Measurements from ENCODE around the gene PLA2G2D.

The PLA2G2D gene

DNA sequence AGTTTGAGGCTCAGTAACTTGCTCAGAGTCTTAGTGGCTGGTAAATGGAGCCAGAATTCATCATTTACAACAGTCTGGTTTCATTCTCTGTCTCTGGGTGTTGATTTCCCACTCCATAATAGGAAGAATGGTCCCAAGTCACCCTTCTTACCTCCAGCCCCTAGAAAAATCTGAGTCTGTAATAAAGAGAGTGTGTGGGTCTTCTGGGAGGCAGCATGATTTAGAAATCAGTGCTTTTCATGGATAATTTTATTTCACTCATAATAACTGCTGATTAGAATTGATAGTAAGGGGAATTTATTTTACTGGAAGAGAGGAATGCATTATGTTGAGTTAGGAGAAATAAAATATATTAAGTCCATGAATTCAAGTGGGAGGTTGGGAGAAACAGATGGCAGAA, 2.1 kb downstream of the PLA2G2D start:
- no peak overlapping the region for H2BK120ac ChIP-seq (ENCODE audit: low read depth, low read length)
- H3K4me2 ChIP-seq (ENCODE audit: low read length), result no peak overlapping the region
- H2BK5ac ChIP-seq (ENCODE audit: low read length), result no peak overlapping the region
- no peak overlapping the region for H3K56ac ChIP-seq (ENCODE audit: low read length)
- H3K18ac ChIP-seq (ENCODE audit: low read length), result no peak overlapping the region
- H3K79me1 ChIP-seq (ENCODE audit: low read length), result no peaks in the 10 kb centered on the region
- H3K27ac ChIP-seq (ENCODE audit: low read depth, low read length), result no peak overlapping the region
- H3K36me3 ChIP-seq (ENCODE audit: control insufficient read depth, insufficient read depth, low read length), result no peaks in the 10 kb centered on the region
- no peak overlapping the region for H3K4ac ChIP-seq (ENCODE audit: low read depth, low read length)
- no peak for DNase-seq
- H3K9ac ChIP-seq (ENCODE audit: low read length), result no peak overlapping the region
- H3K4me1 ChIP-seq (ENCODE audit: control insufficient read depth, low read depth, low read length), result no peaks in the 10 kb centered on the region
- no peak overlapping the region for H4K8ac ChIP-seq (ENCODE audit: low read depth, low read length)
- no peaks in the 10 kb centered on the region for H3K27me3 ChIP-seq (ENCODE audit: insufficient read depth, low read length, poor library complexity)
- H3K79me2 ChIP-seq (ENCODE audit: control insufficient read depth, insufficient read depth, low read length), result no peaks in the 10 kb centered on the region
- no peak overlapping the region for H2BK15ac ChIP-seq (replicated peaks; ENCODE audit: low read depth)
- no peak overlapping the region for H3K4me3 ChIP-seq (ENCODE audit: low read length)
- H2AK5ac ChIP-seq (ENCODE audit: low read length), result no peak overlapping the region
- no peak overlapping the region for H4K5ac ChIP-seq (ENCODE audit: low read length)
- no peak overlapping the region for H3K23ac ChIP-seq (ENCODE audit: low read length)

DNA sequence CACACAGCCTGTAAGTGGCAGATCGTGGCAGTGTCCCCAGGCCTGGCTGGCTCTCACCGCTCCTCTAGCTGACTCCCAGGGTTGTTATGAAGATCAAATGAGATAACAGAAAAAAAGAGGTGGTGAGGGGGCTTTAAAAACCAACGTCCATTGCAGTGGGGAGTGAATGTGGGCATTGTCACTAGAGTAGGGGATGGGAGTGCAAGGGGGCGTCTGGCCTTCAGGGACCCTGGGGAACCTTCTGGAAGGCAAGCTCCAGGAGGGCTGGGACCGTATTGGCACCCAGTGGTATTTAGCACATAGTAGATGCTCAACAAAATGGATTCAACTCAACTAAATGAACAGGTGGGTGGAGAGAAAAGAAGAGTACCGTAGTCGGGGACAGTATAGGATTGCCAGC, 3.4 kb downstream of the PLA2G2D start:
- Histone ChIP-seq H3K18ac (ENCODE audit: low read length) (no peak overlapping the region), H2BK15ac (replicated peaks; ENCODE audit: low read depth) (no peak overlapping the region), H3K79me1 (ENCODE audit: low read length) (no peaks in the 10 kb centered on the region), H3K4me1 (ENCODE audit: control insufficient read depth, low read depth, low read length) (no peaks in the 10 kb centered on the region), H3K4me2 (ENCODE audit: low read length) (no peak overlapping the region), H3K79me2 (ENCODE audit: control insufficient read depth, insufficient read depth, low read length) (no peaks in the 10 kb centered on the region), H4K8ac (ENCODE audit: low read depth, low read length) (no peak overlapping the region), H2BK120ac (ENCODE audit: low read depth, low read length) (no peak overlapping the region), H3K4me3 (ENCODE audit: low read length) (no peak overlapping the region), H3K56ac (ENCODE audit: low read length) (no peak overlapping the region), H3K23ac (ENCODE audit: low read length) (no peak overlapping the region), H3K4ac (ENCODE audit: low read depth, low read length) (no peak overlapping the region), H3K27me3 (ENCODE audit: insufficient read depth, low read length, poor library complexity) (no peaks in the 10 kb centered on the region), H3K36me3 (ENCODE audit: control insufficient read depth, insufficient read depth, low read length) (no peaks in the 10 kb centered on the region), H4K5ac (ENCODE audit: low read length) (no peak overlapping the region), H3K27ac (ENCODE audit: low read depth, low read length) (no peak overlapping the region), H2BK5ac (ENCODE audit: low read length) (no peak overlapping the region), H2AK5ac (ENCODE audit: low read length) (no peak overlapping the region), H3K9ac (ENCODE audit: low read length) (no peak overlapping the region)
- no CpG with 5 or more reads among the region's 7 CpGs for WGBS (ENCODE audit: extremely low coverage, insufficient coverage, low lambda C conversion rate)
- DNase-seq, result no peak

DNA sequence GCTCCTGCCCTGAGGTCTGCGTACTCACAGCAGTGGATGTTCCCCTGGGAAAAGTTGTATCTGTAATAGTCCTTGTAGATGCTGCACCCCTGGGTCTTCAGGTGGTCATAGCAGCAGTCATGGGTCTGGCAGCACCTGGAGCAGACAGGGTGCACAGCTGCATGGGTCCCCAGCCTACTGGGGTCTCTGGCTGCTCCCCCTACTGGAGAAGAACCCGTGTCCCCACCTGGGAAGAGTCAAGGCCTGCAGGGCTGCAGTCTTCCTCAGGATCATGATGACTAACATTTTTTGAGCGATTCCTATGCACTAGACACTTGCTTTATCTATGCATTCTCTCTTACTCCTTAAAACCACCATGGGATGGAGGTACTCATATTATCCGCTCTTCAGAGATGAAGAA, 3.9 kb downstream of the PLA2G2D start:
- Histone ChIP-seq H3K79me2 (ENCODE audit: control insufficient read depth, insufficient read depth, low read length) (no peaks in the 10 kb centered on the region), H3K27me3 (ENCODE audit: insufficient read depth, low read length, poor library complexity) (no peaks in the 10 kb centered on the region), H3K27ac (ENCODE audit: low read depth, low read length) (no peak overlapping the region), H4K8ac (ENCODE audit: low read depth, low read length) (no peak overlapping the region), H3K4me3 (ENCODE audit: low read length) (no peak overlapping the region), H3K18ac (ENCODE audit: low read length) (no peak overlapping the region), H3K4ac (ENCODE audit: low read depth, low read length) (no peak overlapping the region), H3K23ac (ENCODE audit: low read length) (no peak overlapping the region), H3K36me3 (ENCODE audit: control insufficient read depth, insufficient read depth, low read length) (no peaks in the 10 kb centered on the region), H2AK5ac (ENCODE audit: low read length) (no peak overlapping the region), H2BK120ac (ENCODE audit: low read depth, low read length) (no peak overlapping the region), H3K4me1 (ENCODE audit: control insufficient read depth, low read depth, low read length) (no peaks in the 10 kb centered on the region), H3K56ac (ENCODE audit: low read length) (no peak overlapping the region), H3K4me2 (ENCODE audit: low read length) (no peak overlapping the region), H4K5ac (ENCODE audit: low read length) (no peak overlapping the region), H3K9ac (ENCODE audit: low read length) (no peak overlapping the region), H2BK5ac (ENCODE audit: low read length) (no peak overlapping the region), H3K79me1 (ENCODE audit: low read length) (no peaks in the 10 kb centered on the region), H2BK15ac (replicated peaks; ENCODE audit: low read depth) (no peak overlapping the region)
- DNase-seq, result no peak
- no CpG with 5 or more reads among the region's 4 CpGs for WGBS (ENCODE audit: extremely low coverage, insufficient coverage, low lambda C conversion rate)

DNA sequence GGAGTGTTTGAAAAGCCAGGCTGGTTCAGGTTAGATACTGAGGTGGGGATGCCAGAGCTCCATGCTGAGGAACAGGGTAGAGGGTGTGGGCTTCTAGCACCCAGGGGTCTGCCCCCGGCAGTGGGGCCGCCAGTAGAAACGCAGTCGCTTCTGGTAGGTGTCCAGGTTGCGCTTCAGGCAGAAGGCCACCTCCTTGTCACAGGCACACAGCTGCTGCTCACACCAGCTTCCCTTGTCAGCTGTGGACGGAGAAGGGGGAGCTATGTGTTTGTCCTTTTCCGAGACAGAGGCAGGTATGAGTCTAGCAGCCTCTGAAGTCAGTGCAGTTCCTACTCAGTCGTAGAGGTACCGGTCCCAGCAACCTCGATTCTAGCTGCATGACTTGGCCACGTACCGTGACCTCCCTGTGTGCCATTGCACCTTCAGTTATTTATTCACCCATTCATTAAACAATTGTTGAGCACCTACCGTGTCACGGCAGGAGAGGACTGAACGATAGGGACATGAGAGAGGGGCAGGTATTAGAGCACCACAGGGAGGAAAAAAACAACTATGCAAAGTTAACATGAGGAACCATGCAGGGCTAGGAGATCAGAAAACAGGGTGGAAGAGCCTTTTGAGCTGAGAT, 5.2 kb downstream of the PLA2G2D start:
- Histone ChIP-seq H3K27me3 (ENCODE audit: insufficient read depth, low read length, poor library complexity) (no peaks in the 10 kb centered on the region), H3K4ac (ENCODE audit: low read depth, low read length) (no peak overlapping the region), H3K4me2 (ENCODE audit: low read length) (no peak overlapping the region), H2BK5ac (ENCODE audit: low read length) (no peak overlapping the region), H2BK120ac (ENCODE audit: low read depth, low read length) (no peak overlapping the region), H3K23ac (ENCODE audit: low read length) (no peak overlapping the region), H3K9ac (ENCODE audit: low read length) (no peak overlapping the region), H2BK15ac (replicated peaks; ENCODE audit: low read depth) (no peak overlapping the region), H3K36me3 (ENCODE audit: control insufficient read depth, insufficient read depth, low read length) (no peaks in the 10 kb centered on the region), H3K18ac (ENCODE audit: low read length) (no peak overlapping the region), H4K8ac (ENCODE audit: low read depth, low read length) (no peak overlapping the region), H3K4me3 (ENCODE audit: low read length) (no peak overlapping the region), H2AK5ac (ENCODE audit: low read length) (no peak overlapping the region), H3K79me1 (ENCODE audit: low read length) (no peaks in the 10 kb centered on the region), H3K4me1 (ENCODE audit: control insufficient read depth, low read depth, low read length) (no peaks in the 10 kb centered on the region), H3K27ac (ENCODE audit: low read depth, low read length) (no peak overlapping the region), H3K56ac (ENCODE audit: low read length) (peak overlapping the region; percentile 42), H3K79me2 (ENCODE audit: control insufficient read depth, insufficient read depth, low read length) (no peaks in the 10 kb centered on the region), H4K5ac (ENCODE audit: low read length) (no peak overlapping the region)
- WGBS (ENCODE audit: extremely low coverage, insufficient coverage, low lambda C conversion rate), result no CpG with 5 or more reads among the region's 15 CpGs
- no peak for DNase-seq

DNA sequence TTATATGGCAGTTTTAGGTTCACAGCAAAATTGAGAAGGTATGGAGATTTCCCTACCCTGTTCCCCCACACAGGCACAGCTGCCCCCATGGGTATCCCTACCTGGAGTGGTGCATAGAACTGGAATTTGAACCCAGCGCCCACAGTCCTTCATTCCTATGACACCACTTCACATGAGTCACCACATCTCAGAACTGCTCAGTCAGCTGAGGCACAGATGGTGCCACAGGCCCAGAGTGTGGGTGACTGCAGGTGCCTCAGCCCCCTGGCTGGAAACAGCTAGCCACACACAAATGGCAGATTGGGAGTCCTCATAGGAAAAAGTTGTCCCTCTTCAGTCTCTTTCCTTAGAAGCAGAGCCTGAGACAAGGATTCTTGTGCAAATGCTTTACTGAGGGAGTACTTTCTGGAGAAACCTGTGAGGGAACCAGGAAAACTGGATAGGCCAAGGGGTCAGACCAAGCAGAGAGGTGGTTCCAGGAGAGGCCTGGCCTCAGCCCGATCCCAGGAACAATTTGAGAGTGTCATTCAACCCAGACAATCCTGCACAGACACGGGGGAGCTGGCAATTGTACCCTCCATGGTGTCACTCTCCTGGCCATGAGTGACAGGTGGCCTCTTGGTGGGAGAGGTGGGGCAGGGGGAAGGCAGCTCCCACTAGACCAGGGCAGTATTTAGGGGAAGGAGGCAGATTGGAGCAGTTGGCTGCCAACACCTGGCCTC, 6.9 kb downstream of the PLA2G2D start:
- Histone ChIP-seq H3K4ac (ENCODE audit: low read depth, low read length) (no peak overlapping the region), H4K8ac (ENCODE audit: low read depth, low read length) (no peak overlapping the region), H3K27me3 (ENCODE audit: insufficient read depth, low read length, poor library complexity) (no peaks in the 10 kb centered on the region), H3K79me2 (ENCODE audit: control insufficient read depth, insufficient read depth, low read length) (no peaks in the 10 kb centered on the region), H2BK5ac (ENCODE audit: low read length) (no peak overlapping the region), H2BK15ac (replicated peaks; ENCODE audit: low read depth) (no peak overlapping the region), H4K5ac (ENCODE audit: low read length) (no peak overlapping the region), H3K4me2 (ENCODE audit: low read length) (no peak overlapping the region), H2AK5ac (ENCODE audit: low read length) (no peak overlapping the region), H3K23ac (ENCODE audit: low read length) (no peak overlapping the region), H3K18ac (ENCODE audit: low read length) (no peak overlapping the region), H3K9ac (ENCODE audit: low read length) (no peak overlapping the region), H2BK120ac (ENCODE audit: low read depth, low read length) (no peak overlapping the region), H3K79me1 (ENCODE audit: low read length) (no peaks in the 10 kb centered on the region), H3K56ac (ENCODE audit: low read length) (no peak overlapping the region), H3K4me1 (ENCODE audit: control insufficient read depth, low read depth, low read length) (no peaks in the 10 kb centered on the region), H3K27ac (ENCODE audit: low read depth, low read length) (no peak overlapping the region), H3K36me3 (ENCODE audit: control insufficient read depth, insufficient read depth, low read length) (no peaks in the 10 kb centered on the region), H3K4me3 (ENCODE audit: low read length) (no peak overlapping the region)
- WGBS (ENCODE audit: extremely low coverage, insufficient coverage, low lambda C conversion rate), result no CpG with 5 or more reads among the region's 3 CpGs
- DNase-seq, result no peak

DNA sequence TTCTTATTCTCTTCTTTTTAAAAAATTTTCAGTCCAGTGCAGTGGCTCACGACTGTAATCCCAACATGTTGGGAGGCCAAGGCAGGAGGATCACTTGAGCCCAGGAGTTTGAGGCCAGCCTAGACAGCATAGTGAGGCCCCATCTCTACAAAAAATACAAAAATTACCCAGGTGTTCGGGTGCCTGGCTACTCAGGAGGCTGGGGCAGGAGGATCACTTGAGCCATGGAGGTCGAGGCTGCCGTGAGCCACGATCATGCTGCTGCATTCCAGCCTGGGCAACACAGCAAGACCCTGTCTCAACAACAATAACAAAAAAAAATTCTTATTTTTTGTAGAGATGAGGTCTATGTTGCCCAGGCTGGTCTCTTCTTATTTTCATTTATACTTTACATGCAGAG, 7.9 kb downstream of the PLA2G2D start:
- DNase-seq, result no peak
- no CpG with 5 or more reads among the region's 5 CpGs for WGBS (ENCODE audit: extremely low coverage, insufficient coverage, low lambda C conversion rate)
- Histone ChIP-seq H2BK15ac (replicated peaks; ENCODE audit: low read depth) (no peak overlapping the region), H3K4me1 (ENCODE audit: control insufficient read depth, low read depth, low read length) (no peaks in the 10 kb centered on the region), H3K4me3 (ENCODE audit: low read length) (no peak overlapping the region), H3K79me1 (ENCODE audit: low read length) (no peaks in the 10 kb centered on the region), H3K4ac (ENCODE audit: low read depth, low read length) (no peak overlapping the region), H4K8ac (ENCODE audit: low read depth, low read length) (no peak overlapping the region), H2AK5ac (ENCODE audit: low read length) (no peak overlapping the region), H3K79me2 (ENCODE audit: control insufficient read depth, insufficient read depth, low read length) (no peaks in the 10 kb centered on the region), H2BK5ac (ENCODE audit: low read length) (no peak overlapping the region), H2BK120ac (ENCODE audit: low read depth, low read length) (no peak overlapping the region), H3K18ac (ENCODE audit: low read length) (no peak overlapping the region), H3K23ac (ENCODE audit: low read length) (no peak overlapping the region), H3K27ac (ENCODE audit: low read depth, low read length) (no peak overlapping the region), H3K9ac (ENCODE audit: low read length) (no peak overlapping the region), H3K56ac (ENCODE audit: low read length) (no peak overlapping the region), H3K36me3 (ENCODE audit: control insufficient read depth, insufficient read depth, low read length) (no peaks in the 10 kb centered on the region), H3K4me2 (ENCODE audit: low read length) (no peak overlapping the region), H3K27me3 (ENCODE audit: insufficient read depth, low read length, poor library complexity) (no peaks in the 10 kb centered on the region), H4K5ac (ENCODE audit: low read length) (no peak overlapping the region)
